MM.1S (cell line): ENCODE measurements around the gene GPR158.

Experiments used
- EZH2 ChIP-seq: fragments of 300-600 bp; sonication (generic); optimal IDR thresholded peaks from 2 replicates; pipeline ENCODE3; 2017; ENCODE audit warnings: low read depth, mild to moderate bottlenecking, antibody characterized with exemption, low read length, mixed read lengths
- EZH2phosphoT487 ChIP-seq: fragments of 300-600 bp; sonication (generic); IDR thresholded peaks from 2 replicates; pipeline ENCODE4 v1.6.1; 2018; ENCODE audit warnings: antibody characterized with exemption, low read length
- TF ChIP-seq, protein P1 (sequence below): fragments of 300-600 bp; sonication (generic); IDR thresholded peaks from 2 replicates; pipeline ENCODE4 v1.5.1; 2016; ENCODE audit warnings: antibody characterized with exemption, low read length, mixed read lengths

DNA sequence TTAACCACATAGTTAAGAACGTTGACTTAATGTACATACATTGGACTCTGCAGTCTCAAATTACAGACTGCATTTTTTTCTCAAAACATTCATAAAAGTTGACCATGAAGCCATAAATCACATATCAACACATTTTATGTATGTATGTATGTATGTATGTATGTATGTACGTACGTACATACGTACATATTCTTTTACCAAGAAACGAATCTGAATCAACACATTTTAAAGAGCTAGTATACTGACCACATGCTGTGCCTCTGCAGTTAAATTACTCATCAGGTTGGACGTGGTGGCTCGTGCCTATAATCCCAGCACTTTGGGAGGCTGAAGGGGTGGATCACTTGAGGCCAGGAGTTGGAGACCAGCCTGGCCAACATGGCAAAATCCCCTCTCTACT is 105.8 kb downstream of the GPR158 start:
- TF ChIP-seq, protein P1, sequence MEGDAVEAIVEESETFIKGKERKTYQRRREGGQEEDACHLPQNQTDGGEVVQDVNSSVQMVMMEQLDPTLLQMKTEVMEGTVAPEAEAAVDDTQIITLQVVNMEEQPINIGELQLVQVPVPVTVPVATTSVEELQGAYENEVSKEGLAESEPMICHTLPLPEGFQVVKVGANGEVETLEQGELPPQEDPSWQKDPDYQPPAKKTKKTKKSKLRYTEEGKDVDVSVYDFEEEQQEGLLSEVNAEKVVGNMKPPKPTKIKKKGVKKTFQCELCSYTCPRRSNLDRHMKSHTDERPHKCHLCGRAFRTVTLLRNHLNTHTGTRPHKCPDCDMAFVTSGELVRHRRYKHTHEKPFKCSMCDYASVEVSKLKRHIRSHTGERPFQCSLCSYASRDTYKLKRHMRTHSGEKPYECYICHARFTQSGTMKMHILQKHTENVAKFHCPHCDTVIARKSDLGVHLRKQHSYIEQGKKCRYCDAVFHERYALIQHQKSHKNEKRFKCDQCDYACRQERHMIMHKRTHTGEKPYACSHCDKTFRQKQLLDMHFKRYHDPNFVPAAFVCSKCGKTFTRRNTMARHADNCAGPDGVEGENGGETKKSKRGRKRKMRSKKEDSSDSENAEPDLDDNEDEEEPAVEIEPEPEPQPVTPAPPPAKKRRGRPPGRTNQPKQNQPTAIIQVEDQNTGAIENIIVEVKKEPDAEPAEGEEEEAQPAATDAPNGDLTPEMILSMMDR: no peak
- TF ChIP-seq EZH2: no peak
- no peak for TF ChIP-seq EZH2phosphoT487
